Tibial artery (tissue), 4 donors: ENCODE results near the gene TLCD3B.

Experiments
- DNase-seq, 2 donors: peaks; one replicate each; pipeline ENCODE4 v3.0.0-alpha.2; 2019
- H3K27ac ChIP-seq, 2 donors: fragments of 200-600 bp; sonication (generic) in 1 of 2; 1 replicate in 1 of 2; 2 replicates in 1 of 2; pipeline ENCODE4 v1.5.1; 2018 to 2019; ENCODE audit warnings: mild to moderate bottlenecking in 1 of 2
- H3K27me3 ChIP-seq, 2 donors: fragments of 200-600 bp; sonication (generic) in 1 of 2; one replicate each; pipeline versions ENCODE4 v1.5.1 to v1.6.0; 2016 to 2019
- H3K36me3 ChIP-seq, 3 donors: fragments of 200-600 bp; sonication (generic) in 2 of 3; one replicate each; pipeline ENCODE4 v1.5.1; 2016 to 2019; ENCODE audit warnings: mild to moderate bottlenecking in 2 of 3
- H3K4me1 ChIP-seq, 4 donors: fragments of 200-600 bp; sonication (generic) in 2 of 4; 1 replicate in 3 of 4; 2 replicates in 1 of 4; pipeline ENCODE4 v1.5.1; 2016 to 2019
- H3K4me3 ChIP-seq, 2 donors: fragments of 200-600 bp; sonication (generic) in 1 of 2; 1 replicate in 1 of 2; 2 replicates in 1 of 2; pipeline ENCODE4 v1.5.1; 2018 to 2019; ENCODE audit warnings: mild to moderate bottlenecking in 2 of 2
- H3K9me3 ChIP-seq, 3 donors: fragments of 200-600 bp; sonication (generic) in 1 of 3; one replicate each; pipeline ENCODE4 v1.5.1; 2016 to 2019
- intact Hi-C: fragments of 100-400 bp; cut with DNase I; formaldehyde crosslinking; loops from one replicate; pipeline ENCODE4 v1.15.0; 2023; ENCODE audit warnings: low total_unique reads
- TF ChIP-seq, protein P1 (sequence below), 2 experiments: fragments of 200-600 bp in 1 of 2; fragments of 450-650 bp in 1 of 2; IDR thresholded peaks; one replicate each; pipeline ENCODE4 v1.5.1; 2017 to 2019; ENCODE audit warnings: antibody characterized with exemption in 2 of 2, mild to moderate bottlenecking in 1 of 2, moderate library complexity in 1 of 2

The TLCD3B gene

DNA sequence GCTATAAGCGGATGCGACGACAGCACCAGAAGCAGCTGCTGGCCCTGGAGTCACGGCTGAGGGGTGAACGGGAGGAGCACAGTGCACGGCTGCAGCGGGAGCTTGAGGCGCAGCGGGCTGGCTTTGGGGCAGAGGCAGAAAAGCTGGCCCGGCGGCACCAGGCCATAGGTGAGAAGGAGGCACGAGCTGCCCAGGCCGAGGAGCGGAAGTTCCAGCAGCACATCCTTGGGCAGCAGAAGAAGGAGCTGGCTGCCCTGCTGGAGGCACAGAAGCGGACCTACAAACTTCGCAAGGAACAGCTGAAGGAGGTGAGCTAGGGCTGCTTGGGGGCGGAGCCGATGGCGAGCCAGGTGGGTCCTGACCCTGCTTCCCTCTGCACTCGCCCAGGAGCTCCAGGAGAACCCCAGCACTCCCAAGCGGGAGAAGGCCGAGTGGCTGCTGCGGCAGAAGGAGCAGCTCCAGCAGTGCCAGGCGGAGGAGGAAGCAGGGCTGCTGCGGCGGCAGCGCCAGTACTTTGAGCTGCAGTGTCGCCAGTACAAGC, 45.7 kb downstream of the TLCD3B start:
- no peaks in the 10 kb centered on the region for H3K9me3 ChIP-seq
- intact Hi-C loops: no loop called here
- TF ChIP-seq, protein P1, sequence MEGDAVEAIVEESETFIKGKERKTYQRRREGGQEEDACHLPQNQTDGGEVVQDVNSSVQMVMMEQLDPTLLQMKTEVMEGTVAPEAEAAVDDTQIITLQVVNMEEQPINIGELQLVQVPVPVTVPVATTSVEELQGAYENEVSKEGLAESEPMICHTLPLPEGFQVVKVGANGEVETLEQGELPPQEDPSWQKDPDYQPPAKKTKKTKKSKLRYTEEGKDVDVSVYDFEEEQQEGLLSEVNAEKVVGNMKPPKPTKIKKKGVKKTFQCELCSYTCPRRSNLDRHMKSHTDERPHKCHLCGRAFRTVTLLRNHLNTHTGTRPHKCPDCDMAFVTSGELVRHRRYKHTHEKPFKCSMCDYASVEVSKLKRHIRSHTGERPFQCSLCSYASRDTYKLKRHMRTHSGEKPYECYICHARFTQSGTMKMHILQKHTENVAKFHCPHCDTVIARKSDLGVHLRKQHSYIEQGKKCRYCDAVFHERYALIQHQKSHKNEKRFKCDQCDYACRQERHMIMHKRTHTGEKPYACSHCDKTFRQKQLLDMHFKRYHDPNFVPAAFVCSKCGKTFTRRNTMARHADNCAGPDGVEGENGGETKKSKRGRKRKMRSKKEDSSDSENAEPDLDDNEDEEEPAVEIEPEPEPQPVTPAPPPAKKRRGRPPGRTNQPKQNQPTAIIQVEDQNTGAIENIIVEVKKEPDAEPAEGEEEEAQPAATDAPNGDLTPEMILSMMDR (IDR thresholded peaks at IDR 0.05): no peak
- no peaks in the 10 kb centered on the region for H3K4me1 ChIP-seq
- no peak overlapping the region for H3K27ac ChIP-seq
- no peak for DNase-seq
- H3K27me3 ChIP-seq: no peaks in the 10 kb centered on the region
- peaks cover 80 to 100% (median 94%) of the 10 kb centered on the region in 3 donors for H3K36me3 ChIP-seq
- no peak overlapping the region for H3K4me3 ChIP-seq

DNA sequence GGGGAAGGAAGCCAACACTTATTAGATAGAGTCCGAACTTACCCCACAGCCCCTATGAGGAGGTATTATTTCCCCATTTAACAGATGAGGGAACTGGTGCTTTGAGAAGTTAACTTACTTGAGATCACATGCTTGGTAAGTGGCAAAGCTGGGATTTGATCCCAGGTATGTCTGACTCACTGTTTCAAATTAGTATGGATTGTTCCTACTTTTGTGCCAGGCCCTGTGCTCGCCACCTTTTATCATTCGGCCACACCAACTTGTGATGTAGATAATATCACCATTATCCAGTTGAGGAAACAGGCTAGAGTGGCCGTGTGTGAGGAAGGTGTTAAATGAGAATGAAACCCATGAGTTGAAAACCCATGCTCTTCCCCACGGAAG, 46.3 kb downstream of the TLCD3B start:
- no peak for DNase-seq
- TF ChIP-seq, protein P1 (IDR thresholded peaks at IDR 0.05): no peak
- Histone ChIP-seq H3K36me3 (peaks cover 85 to 100% (median 99%) of the 10 kb centered on the region in 3 donors), H3K27me3 (no peaks in the 10 kb centered on the region), H3K27ac (no peak overlapping the region), H3K4me3 (no peak overlapping the region), H3K9me3 (no peaks in the 10 kb centered on the region), H3K4me1 (no peaks in the 10 kb centered on the region)
- intact Hi-C loops: no loop called here

DNA sequence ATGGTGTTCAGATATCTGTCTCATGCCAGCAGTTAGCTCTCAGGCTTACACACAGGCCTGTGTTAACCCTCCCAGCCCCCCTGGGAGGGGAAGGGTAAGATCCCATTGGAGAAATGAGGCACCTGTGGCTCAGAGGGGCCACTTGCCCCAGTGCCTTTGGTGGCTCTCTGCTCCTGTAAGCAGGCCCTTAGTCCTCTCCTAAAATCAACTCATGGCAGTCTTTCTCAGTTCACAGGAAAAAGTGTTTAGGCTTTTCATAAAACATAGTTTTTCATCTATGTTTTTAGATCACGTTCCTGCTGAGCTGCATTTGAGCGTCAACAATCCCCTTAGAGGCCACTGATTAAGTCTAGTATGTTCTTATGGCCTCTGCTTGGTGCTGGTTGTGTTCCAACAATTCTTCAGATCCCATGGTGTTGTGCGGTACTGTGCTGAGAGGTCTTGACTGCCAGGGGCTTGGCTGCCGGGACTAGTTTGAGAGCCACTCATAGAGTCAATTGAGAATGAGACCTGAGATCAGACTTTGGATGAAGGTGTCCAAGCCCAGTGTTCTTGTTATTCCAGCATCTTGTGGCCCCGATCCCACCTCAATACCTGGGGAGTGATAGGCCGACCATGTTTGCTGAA, 46.8 kb downstream of the TLCD3B start:
- no peak overlapping the region for H3K27ac ChIP-seq
- H3K4me3 ChIP-seq: no peak overlapping the region
- TF ChIP-seq, protein P1 (IDR thresholded peaks at IDR 0.05): no peak
- no peaks in the 10 kb centered on the region for H3K4me1 ChIP-seq
- H3K36me3 ChIP-seq: peaks cover 90 to 100% (median 99%) of the 10 kb centered on the region in 3 donors
- H3K27me3 ChIP-seq: no peaks in the 10 kb centered on the region
- DNase-seq: no peak
- no peaks in the 10 kb centered on the region for H3K9me3 ChIP-seq
- intact Hi-C loops: no loop called here

DNA sequence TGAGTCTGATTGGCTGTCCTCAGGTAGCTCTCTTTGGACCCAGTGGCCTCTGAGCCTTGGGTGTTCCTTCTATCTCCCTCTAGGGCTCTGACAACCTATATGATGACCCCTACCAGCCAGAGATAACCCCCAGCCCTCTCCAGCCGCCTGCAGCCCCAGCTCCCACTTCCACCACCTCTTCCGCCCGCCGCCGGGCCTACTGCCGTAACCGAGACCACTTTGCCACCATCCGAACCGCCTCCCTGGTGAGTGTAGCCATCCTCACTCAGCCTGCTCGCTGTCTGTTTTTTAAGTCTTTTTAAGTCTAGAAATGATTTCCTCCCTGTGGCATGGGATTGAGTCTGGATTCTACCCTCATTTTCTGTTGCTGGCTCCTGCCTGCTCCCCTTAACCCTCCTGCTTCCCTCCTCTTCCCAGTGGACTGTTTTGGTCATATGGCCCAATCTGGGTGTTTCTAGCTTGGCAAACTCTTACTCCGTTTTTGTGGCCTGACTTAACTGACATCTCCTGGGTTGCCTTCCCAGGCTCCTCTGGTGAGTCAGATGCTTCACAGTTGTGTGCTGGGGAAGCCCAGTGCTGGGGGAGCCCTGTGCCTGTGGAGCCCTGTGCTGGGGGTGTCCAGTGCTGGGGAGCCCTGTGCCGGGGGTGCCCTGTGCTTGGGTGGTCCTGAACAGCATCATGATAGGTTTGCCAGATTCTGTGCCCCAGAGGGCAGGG, 47.5 kb downstream of the TLCD3B start:
- DNase-seq: no peak
- TF ChIP-seq, protein P1 (IDR thresholded peaks at IDR 0.05): no peak
- no peaks in the 10 kb centered on the region for H3K4me1 ChIP-seq
- H3K9me3 ChIP-seq: no peaks in the 10 kb centered on the region
- H3K27me3 ChIP-seq: no peaks in the 10 kb centered on the region
- H3K27ac ChIP-seq: no peak overlapping the region
- H3K4me3 ChIP-seq: no peak overlapping the region
- intact Hi-C loops: no loop called here
- peaks cover 96 to 100% (median 100%) of the 10 kb centered on the region in 3 donors for H3K36me3 ChIP-seq

DNA sequence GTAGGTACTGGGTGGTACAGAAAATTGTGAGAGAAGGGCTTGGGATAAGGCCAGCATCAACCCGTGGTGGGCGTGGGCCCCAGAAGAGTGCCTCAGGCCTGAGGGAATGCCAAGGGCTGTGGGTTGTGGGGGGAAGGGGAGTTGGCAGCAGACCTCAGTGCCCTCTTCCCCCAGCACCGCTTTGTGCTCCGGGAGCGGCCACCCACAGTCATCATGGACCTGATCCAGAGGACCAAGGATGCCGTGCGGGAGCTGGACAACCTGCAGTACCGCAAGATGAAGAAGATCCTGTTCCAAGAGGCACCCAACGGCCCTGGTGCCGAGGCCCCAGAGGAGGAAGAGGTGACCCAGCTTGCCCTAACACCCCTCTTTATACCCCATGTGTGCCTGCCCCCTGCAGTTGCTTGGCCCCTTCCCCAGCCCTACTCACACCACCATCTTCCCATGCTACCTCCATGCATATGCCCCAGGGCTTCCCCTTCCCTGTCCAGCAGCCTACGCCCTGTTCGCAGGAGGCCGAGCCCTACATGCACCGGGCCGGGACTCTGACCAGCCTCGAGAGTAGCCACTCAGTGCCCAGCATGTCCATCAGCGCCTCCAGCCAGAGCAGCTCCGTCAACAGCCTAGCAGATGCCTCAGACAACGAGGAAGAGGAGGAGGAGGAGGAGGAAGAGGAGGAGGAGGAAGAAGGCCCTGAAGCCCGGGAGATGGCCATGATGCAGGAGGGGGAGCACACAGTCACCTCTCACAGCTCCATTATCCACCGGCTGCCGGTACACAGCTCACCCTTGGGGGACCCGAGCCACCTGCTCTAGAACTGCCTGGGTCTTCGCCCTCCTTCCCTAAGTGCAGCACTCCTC, 48.3 kb downstream of the TLCD3B start:
- DNase-seq: no peak
- H3K9me3 ChIP-seq: no peaks in the 10 kb centered on the region
- peaks cover 93 to 100% (median 100%) of the 10 kb centered on the region in 3 donors for H3K36me3 ChIP-seq
- TF ChIP-seq, protein P1 (IDR thresholded peaks at IDR 0.05): no peak
- no peaks in the 10 kb centered on the region for H3K27me3 ChIP-seq
- intact Hi-C loops: no loop called here
- H3K27ac ChIP-seq: no peak overlapping the region
- no peaks in the 10 kb centered on the region for H3K4me1 ChIP-seq
- H3K4me3 ChIP-seq: no peak overlapping the region
